ENCODE results near the gene ZDHHC12.

The ZDHHC12 gene

DNA sequence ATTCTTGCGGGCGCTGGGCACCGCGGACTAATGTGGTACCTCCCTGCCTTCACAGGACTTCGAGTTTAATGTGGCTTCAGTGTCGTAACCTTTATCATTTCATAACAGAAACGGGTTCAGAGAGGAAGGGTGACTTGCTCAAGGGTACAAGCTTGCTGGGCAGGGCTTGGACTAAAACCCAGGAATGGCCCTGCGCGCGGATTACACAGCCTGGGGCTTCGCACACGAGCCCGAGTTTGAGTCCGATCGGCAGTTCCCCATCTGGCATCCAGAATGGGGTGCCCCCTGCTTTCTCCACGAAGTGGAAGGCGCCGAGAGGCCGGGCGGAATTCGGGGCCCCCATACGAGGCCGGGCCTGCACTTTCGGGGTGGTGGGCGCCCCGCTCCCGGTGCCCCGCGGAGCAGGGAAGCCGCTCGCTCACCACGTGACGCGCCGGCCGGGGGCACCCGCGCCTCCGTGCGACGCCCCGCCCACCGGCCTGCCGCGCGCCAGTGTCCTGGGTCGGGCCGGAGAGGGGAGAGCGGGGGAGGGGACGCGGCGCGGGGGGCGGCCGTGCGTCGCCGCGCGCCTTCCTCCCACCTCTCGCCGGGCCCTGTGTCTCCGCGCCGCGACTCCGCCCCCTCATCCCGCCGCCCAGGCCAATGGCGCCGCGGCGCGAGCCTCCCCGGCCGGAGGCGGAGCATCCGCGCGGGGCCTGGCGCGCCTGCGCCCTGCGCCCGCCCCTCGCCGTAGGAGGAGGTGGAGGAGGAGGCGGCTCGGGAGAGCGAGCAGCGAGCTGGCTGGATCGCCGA is 35.2 kb downstream of the ZDHHC12 start, which contains the start of gene SET (continued):
- TF ChIP-seq ZBTB17 (tag by site-specific recombination; IDR thresholded peaks at IDR 0.05), result peak; percentile 73
- peak; percentile 89 for TF ChIP-seq ZBTB20 (tag by site-specific recombination; IDR thresholded peaks at IDR 0.05)
- TF ChIP-seq, protein P1, sequence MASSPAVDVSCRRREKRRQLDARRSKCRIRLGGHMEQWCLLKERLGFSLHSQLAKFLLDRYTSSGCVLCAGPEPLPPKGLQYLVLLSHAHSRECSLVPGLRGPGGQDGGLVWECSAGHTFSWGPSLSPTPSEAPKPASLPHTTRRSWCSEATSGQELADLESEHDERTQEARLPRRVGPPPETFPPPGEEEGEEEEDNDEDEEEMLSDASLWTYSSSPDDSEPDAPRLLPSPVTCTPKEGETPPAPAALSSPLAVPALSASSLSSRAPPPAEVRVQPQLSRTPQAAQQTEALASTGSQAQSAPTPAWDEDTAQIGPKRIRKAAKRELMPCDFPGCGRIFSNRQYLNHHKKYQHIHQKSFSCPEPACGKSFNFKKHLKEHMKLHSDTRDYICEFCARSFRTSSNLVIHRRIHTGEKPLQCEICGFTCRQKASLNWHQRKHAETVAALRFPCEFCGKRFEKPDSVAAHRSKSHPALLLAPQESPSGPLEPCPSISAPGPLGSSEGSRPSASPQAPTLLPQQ (tag by site-specific recombination; IDR thresholded peaks at IDR 0.05), result peak; percentile 22; the same call in 1 of the 2 replicates
- 0 out of 2 replicates have a peak, but pooled peaks have one; percentile 21 for TF ChIP-seq ZBTB48 (tag by site-specific recombination; IDR thresholded peaks at IDR 0.05)
- peak; percentile 66 for TF ChIP-seq IKZF3 (tag by site-specific recombination; IDR thresholded peaks at IDR 0.05)
- TF ChIP-seq ZEB2 (tag by site-specific recombination; IDR thresholded peaks at IDR 0.05), result peak; percentile 75
- peak; percentile 60; the same call in 1 of the 2 replicates for TF ChIP-seq KLF10 (tag by site-specific recombination; IDR thresholded peaks at IDR 0.05)
- TF ChIP-seq KLF16 (tag by site-specific recombination; IDR thresholded peaks at IDR 0.05), result peak; percentile 40; the same call in 1 of the 2 replicates
- TF ChIP-seq ZNF561 (tag by site-specific recombination; IDR thresholded peaks at IDR 0.05; ENCODE audit: borderline replicate concordance), result peak; percentile 69; the same call in 1 of the 2 replicates
- peak; percentile 58 for TF ChIP-seq ZXDB (tag by site-specific recombination; IDR thresholded peaks at IDR 0.05)
- TF ChIP-seq ZNF623 (tag by site-specific recombination; IDR thresholded peaks at IDR 0.05), result no peak
- 0 out of 2 replicates have a peak, but pooled peaks have one; percentile 11 for TF ChIP-seq ZFP69B (tag by site-specific recombination; IDR thresholded peaks at IDR 0.05)
- peak; percentile 89 for TF ChIP-seq ZBTB8A (tag by site-specific recombination; IDR thresholded peaks at IDR 0.05)
- no peak for TF ChIP-seq ZNF677 (tag by site-specific recombination; IDR thresholded peaks at IDR 0.05)
- TF ChIP-seq ZNF501 (tag by site-specific recombination; IDR thresholded peaks at IDR 0.05), result peak; percentile 86; the same call in 1 of the 2 replicates
- TF ChIP-seq ZNF24 (tag by site-specific recombination; IDR thresholded peaks at IDR 0.05), result peak; percentile 80; the same call in 1 of the 2 replicates
- peak; percentile 82 for TF ChIP-seq ZNF335 (tag by site-specific recombination; conservative IDR thresholded peaks at IDR 0.05)
- TF ChIP-seq ZNF184 (tag by site-specific recombination; IDR thresholded peaks at IDR 0.05), result peak; percentile 32; the same call in 1 of the 2 replicates
- TF ChIP-seq ZFP3 (tag by site-specific recombination; IDR thresholded peaks at IDR 0.05; ENCODE audit: low read depth), result no peak
- peak; percentile 73 for TF ChIP-seq ZNF600 (tag by site-specific recombination; IDR thresholded peaks at IDR 0.05)
- peak; percentile 63; the same call in 1 of the 2 replicates for TF ChIP-seq ZSCAN30 (tag by site-specific recombination; IDR thresholded peaks at IDR 0.05)
- peak; percentile 60 for TF ChIP-seq SP7 (tag by site-specific recombination; IDR thresholded peaks at IDR 0.05)

DNA sequence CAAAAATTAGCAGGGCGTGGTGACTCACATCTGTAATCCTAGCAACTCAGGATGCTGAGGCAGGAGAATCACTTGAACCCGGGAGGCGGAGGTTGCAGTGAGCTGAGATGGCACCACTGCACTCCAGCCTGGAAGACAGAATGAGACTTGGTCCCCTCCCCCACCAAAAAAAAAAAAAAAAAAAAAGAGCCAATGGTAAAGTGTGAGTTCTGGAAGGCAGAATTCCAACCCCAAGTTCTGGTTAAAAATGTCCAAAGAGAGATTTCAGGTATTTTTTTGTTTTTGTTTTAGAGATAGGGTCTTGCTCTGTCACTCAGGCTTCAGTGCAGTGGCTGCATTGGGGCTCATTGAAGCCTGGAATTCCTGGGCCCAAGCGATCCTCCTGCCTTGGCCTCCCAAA is 36.5 kb downstream of the ZDHHC12 start:
- no peak for TF ChIP-seq ZNF335 (tag by site-specific recombination; conservative IDR thresholded peaks at IDR 0.05)
- TF ChIP-seq, protein P2, sequence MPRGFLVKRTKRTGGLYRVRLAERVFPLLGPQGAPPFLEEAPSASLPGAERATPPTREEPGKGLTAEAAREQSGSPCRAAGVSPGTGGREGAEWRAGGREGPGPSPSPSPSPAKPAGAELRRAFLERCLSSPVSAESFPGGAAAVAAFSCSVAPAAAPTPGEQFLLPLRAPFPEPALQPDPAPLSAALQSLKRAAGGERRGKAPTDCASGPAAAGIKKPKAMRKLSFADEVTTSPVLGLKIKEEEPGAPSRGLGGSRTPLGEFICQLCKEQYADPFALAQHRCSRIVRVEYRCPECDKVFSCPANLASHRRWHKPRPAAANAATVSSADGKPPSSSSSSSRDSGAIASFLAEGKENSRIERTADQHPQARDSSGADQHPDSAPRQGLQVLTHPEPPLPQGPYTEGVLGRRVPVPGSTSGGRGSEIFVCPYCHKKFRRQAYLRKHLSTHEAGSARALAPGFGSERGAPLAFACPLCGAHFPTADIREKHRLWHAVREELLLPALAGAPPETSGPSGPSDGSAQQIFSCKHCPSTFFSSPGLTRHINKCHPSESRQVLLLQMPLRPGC (tag by site-specific recombination; IDR thresholded peaks at IDR 0.05), result no peak
- no peak for TF ChIP-seq ZNF530 (tag by site-specific recombination; IDR thresholded peaks at IDR 0.05; ENCODE audit: low read depth)
- no peak for TF ChIP-seq KLF16 (tag by site-specific recombination; IDR thresholded peaks at IDR 0.05)
- TF ChIP-seq, protein P3, sequence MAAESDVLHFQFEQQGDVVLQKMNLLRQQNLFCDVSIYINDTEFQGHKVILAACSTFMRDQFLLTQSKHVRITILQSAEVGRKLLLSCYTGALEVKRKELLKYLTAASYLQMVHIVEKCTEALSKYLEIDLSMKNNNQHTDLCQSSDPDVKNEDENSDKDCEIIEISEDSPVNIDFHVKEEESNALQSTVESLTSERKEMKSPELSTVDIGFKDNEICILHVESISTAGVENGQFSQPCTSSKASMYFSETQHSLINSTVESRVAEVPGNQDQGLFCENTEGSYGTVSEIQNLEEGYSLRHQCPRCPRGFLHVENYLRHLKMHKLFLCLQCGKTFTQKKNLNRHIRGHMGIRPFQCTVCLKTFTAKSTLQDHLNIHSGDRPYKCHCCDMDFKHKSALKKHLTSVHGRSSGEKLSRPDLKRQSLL (tag by site-specific recombination; IDR thresholded peaks at IDR 0.05), result no peak
- TF ChIP-seq, protein P4, sequence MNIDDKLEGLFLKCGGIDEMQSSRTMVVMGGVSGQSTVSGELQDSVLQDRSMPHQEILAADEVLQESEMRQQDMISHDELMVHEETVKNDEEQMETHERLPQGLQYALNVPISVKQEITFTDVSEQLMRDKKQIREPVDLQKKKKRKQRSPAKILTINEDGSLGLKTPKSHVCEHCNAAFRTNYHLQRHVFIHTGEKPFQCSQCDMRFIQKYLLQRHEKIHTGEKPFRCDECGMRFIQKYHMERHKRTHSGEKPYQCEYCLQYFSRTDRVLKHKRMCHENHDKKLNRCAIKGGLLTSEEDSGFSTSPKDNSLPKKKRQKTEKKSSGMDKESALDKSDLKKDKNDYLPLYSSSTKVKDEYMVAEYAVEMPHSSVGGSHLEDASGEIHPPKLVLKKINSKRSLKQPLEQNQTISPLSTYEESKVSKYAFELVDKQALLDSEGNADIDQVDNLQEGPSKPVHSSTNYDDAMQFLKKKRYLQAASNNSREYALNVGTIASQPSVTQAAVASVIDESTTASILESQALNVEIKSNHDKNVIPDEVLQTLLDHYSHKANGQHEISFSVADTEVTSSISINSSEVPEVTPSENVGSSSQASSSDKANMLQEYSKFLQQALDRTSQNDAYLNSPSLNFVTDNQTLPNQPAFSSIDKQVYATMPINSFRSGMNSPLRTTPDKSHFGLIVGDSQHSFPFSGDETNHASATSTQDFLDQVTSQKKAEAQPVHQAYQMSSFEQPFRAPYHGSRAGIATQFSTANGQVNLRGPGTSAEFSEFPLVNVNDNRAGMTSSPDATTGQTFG (tag by site-specific recombination; IDR thresholded peaks at IDR 0.05; ENCODE audit: borderline replicate concordance), result no peak
- no peak for TF ChIP-seq ZNF121 (tag by site-specific recombination; IDR thresholded peaks at IDR 0.05)
- TF ChIP-seq ZNF202 (tag by site-specific recombination; IDR thresholded peaks at IDR 0.05; ENCODE audit: borderline replicate concordance), result no peak
- TF ChIP-seq ZNF791 (tag by site-specific recombination; IDR thresholded peaks at IDR 0.05), result no peak
- no peak for TF ChIP-seq TCF7L2 (IDR thresholded peaks at IDR 0.05; ENCODE audit: borderline replicate concordance, low read depth, low read length)
- no peak for TF ChIP-seq KLF7 (tag by site-specific recombination; IDR thresholded peaks at IDR 0.05; ENCODE audit: borderline replicate concordance)
- Histone ChIP-seq H3K4me3 (ENCODE audit: low read depth, low read length) (no peak overlapping the region), H3K36me3 (ENCODE audit: control insufficient read depth in 2 of 2, insufficient read depth in 1 of 2, low read length in 2 of 2) (peaks cover 5 to 24% of the 10 kb centered on the region in 2 experiments), H3K4me1 (ENCODE audit: control insufficient read depth, insufficient read depth, low read length) (no peaks in the 10 kb centered on the region), H3K9me3 (ENCODE audit: control insufficient read depth, insufficient read depth, low read depth, low read length) (no peaks in the 10 kb centered on the region), H3K27ac (ENCODE audit: extremely low read depth, low read depth, low read length) (no peak overlapping the region)
- POLR2A ChIA-PET, result interaction anchor here (0.7 to 1.0 kb wide), 3 partner anchors 21 to 1825 kb away, joined by 7 to 10 read pairs (median 8); no protein-coding TSS in a partner anchor
- CTCF ChIA-PET, result interaction anchor here (0.5 to 2.2 kb wide), 2 partner anchors 13 to 231 kb away, joined by 3 to 4 read pairs; no protein-coding TSS in a partner anchor

All from HEK293 (cell line).